GM19463 (cell line): Measurements from ENCODE around the gene GNA15.
"Not testable (repeated sequence)": the region's sequence is repeated elsewhere in the genome, so short reads cannot be mapped to it uniquely, and the experiment has no call there.

Experiments
- ATAC-seq: cut with Tn5 transposase; IDR thresholded peaks from one replicate; pipeline ENCODE4 v1.9.1; 2021; ENCODE audit warnings: mild to moderate bottlenecking, moderate library complexity; ENCODE audit not compliant: unreplicated experiment

The GNA15 gene

GRCh38 chr19:3135961-3136683 lies at the start of gene GNA15:
TSS of gene GNA15 (plus strand) at chr19:3136033. CDS start at chr19:3136451, 418 bp downstream.
- no peak for ATAC-seq

- ATAC-seq, result no peak
These were observed 48.1 kb upstream of the GNA15 start for GRCh38 chr19:3087769-3088168.

GRCh38 chr19:3089299-3089855 lies 46.5 kb upstream of the GNA15 start:
- ATAC-seq, result not testable (repeated sequence)

- ATAC-seq, result no peak
These were observed 41.0 kb upstream of the GNA15 start for GRCh38 chr19:3094601-3095440.

- no peak for ATAC-seq
These were observed 40.2 kb upstream of the GNA15 start for GRCh38 chr19:3095441-3096191.

- no peak for ATAC-seq
These were observed 39.4 kb upstream of the GNA15 start for GRCh38 chr19:3096267-3096901.

GRCh38 chr19:3096902-3097326 lies 38.9 kb upstream of the GNA15 start:
- no peak for ATAC-seq

GRCh38 chr19:3097442-3097871 lies 38.4 kb upstream of the GNA15 start:
- no peak for ATAC-seq

- ATAC-seq, result no peak
These were observed 37.7 kb upstream of the GNA15 start for GRCh38 chr19:3098141-3098514.

GRCh38 chr19:3098515-3099346 lies 37.1 kb upstream of the GNA15 start:
- no peak for ATAC-seq

GRCh38 chr19:3099347-3100145 lies 36.3 kb upstream of the GNA15 start:
- no peak for ATAC-seq

- no peak for ATAC-seq
These were observed 35.5 kb upstream of the GNA15 start for GRCh38 chr19:3100331-3100730.

- no peak for ATAC-seq
These were observed 34.8 kb upstream of the GNA15 start for GRCh38 chr19:3100747-3101730.

GRCh38 chr19:3102239-3103140 lies 33.3 kb upstream of the GNA15 start:
- no peak for ATAC-seq

- ATAC-seq, result no peak
These were observed 31.2 kb upstream of the GNA15 start for GRCh38 chr19:3104708-3104983.

GRCh38 chr19:3105641-3106508 lies 30.0 kb upstream of the GNA15 start:
- no peak for ATAC-seq
